Measurements from ENCODE around the gene TMEM238. TPM values are rescaled to one million over a fixed set of nuclear protein-coding genes. Genes with fewer than 3 reads are reported as not detected.
"Not testable (repeated sequence)": the region's sequence is repeated elsewhere in the genome, so short reads cannot be mapped to it uniquely, and the experiment has no call there.

Gene TMEM238
- total RNA-seq, 2 donors from 2014 or later = 1.2 TPM; not detected in 1

DNA sequence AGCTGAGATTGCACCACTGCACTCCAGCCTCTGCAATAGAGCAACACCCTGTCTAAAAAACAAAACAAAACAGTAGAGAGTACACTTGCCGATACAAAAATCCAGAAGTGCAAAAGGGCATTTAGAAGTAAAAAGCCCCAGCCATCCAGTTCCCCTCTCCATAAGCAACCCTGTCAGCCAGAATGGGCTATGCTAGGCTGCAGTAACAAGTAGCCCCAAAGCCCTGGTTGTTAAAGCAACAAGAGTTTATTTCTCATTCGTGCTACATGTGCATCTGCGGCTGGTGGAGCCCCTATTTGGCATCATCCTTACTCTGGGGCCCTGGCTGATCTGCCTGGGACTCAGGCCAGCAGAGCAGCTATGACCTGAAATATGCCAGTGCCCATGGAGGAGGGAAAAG lies 40.4 kb upstream of the TMEM238 start:
- TF ChIP-seq, protein P1, sequence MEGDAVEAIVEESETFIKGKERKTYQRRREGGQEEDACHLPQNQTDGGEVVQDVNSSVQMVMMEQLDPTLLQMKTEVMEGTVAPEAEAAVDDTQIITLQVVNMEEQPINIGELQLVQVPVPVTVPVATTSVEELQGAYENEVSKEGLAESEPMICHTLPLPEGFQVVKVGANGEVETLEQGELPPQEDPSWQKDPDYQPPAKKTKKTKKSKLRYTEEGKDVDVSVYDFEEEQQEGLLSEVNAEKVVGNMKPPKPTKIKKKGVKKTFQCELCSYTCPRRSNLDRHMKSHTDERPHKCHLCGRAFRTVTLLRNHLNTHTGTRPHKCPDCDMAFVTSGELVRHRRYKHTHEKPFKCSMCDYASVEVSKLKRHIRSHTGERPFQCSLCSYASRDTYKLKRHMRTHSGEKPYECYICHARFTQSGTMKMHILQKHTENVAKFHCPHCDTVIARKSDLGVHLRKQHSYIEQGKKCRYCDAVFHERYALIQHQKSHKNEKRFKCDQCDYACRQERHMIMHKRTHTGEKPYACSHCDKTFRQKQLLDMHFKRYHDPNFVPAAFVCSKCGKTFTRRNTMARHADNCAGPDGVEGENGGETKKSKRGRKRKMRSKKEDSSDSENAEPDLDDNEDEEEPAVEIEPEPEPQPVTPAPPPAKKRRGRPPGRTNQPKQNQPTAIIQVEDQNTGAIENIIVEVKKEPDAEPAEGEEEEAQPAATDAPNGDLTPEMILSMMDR (IDR thresholded peaks at IDR 0.05) = no peak
- no peaks in the 10 kb centered on the region for H3K4me1 ChIP-seq
- DNase-seq (ENCODE audit: low spot score) = no peak
- no peaks in the 10 kb centered on the region for H3K36me3 ChIP-seq
- peaks cover 0 to 1% of the 10 kb centered on the region in 2 donors for H3K27me3 ChIP-seq
- no peaks in the 10 kb centered on the region for H3K9me3 ChIP-seq
- H3K4me3 ChIP-seq = no peak overlapping the region
- no peak overlapping the region for H3K27ac ChIP-seq

DNA sequence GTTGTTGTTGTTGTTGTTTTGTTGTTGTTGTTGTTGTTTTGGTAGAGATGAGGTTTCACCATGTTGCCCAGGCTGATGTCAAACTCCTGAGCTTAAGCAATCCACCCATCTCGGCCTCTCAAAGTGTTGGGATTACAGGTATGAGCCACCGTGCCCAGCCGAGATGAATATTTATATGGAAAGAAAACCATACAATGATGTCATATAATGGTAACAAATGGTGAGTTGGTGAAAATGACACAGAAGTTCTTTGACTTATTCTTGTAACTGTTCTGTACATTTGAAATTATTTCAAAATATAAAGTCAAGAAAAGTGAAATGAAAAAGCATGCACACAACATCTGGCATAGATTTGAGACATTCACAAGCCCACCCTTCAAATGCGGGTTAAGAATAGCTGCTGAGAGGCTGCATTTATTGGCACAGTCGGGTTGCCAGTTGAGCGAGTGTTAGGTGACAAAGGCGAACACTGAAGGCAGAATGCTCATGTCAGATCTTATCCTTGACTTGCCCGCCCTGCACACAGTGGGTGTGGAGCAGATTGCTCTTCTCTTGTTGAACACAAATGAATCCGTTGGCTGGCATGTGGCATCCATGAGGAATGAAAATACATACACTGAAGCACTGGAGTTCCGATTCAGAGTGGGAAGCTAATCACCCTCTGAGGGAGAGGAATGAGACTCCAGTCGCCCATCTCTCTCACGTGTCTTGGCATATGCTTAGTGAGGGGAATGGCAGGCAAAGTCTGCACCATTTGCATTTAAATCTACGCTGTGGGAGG lies 39.3 kb upstream of the TMEM238 start:
- Histone ChIP-seq H3K4me1 (no peaks in the 10 kb centered on the region), H3K27ac (no peak overlapping the region), H3K27me3 (no peaks in the 10 kb centered on the region), H3K9me3 (no peaks in the 10 kb centered on the region), H3K4me3 (no peak overlapping the region), H3K36me3 (no peaks in the 10 kb centered on the region)
- TF ChIP-seq, protein P1 (IDR thresholded peaks at IDR 0.05) = no peak
- DNase-seq (ENCODE audit: low spot score) = no peak

DNA sequence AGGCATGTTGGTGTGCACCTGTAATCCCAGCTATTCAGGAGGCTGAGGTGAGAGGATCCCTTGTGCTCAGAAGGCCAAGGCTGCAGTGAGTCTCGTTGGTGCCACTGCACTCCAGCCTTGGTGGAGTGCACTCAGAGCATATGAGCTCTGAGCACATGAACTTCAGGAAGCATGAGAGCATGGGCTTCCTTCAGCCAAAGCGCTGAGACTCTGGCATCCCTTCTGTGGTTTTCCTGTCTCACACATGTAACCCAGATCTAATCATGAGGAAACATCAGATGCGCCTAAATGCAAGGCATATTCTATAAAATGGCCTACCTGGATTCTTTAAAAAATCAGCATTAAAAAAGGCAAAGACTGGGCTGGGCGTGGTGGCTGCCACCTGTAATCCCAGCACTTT lies 37.2 kb upstream of the TMEM238 start:
- not testable (repeated sequence) for H3K4me3 ChIP-seq; H3K9me3 ChIP-seq; H3K4me1 ChIP-seq; DNase-seq (ENCODE audit: low spot score); H3K36me3 ChIP-seq; H3K27me3 ChIP-seq; H3K27ac ChIP-seq

DNA sequence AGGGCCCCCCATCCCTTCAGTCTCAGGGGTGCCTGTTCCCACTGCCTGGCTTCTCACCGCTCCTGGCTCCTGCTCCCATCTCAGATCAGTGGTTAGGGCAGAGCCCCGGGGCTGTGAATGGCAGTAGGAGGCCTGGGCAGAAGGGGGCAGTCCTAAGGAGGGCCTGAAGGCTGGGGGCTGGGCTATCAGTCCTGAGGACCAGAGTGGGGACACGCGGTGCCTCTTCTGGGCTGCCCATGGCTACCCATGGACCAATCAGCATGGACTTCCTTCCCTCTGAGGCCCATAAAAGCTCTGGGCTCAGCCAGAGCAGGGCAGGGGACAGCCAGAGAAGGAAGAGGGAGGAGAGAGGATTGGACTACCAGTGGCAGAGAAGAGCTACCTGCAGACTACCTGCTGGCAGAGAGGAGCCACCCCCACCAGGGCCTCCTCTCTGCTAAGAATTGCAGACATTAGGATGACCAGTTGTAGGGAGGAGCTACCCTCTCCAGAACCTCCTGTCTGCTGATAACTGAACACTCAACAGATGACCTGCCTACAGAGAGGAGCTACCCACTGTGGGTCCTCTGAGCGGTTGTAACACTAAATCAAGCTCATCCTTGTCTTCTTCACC lies 35.6 kb upstream of the TMEM238 start:
- H3K9me3 ChIP-seq = no peaks in the 10 kb centered on the region
- H3K4me1 ChIP-seq = no peaks in the 10 kb centered on the region
- no peak for DNase-seq (ENCODE audit: low spot score)
- TF ChIP-seq, protein P1 (IDR thresholded peaks at IDR 0.05) = no peak
- H3K4me3 ChIP-seq = no peak overlapping the region
- H3K27me3 ChIP-seq = no peaks in the 10 kb centered on the region
- H3K36me3 ChIP-seq = no peaks in the 10 kb centered on the region
- H3K27ac ChIP-seq = no peak overlapping the region

DNA sequence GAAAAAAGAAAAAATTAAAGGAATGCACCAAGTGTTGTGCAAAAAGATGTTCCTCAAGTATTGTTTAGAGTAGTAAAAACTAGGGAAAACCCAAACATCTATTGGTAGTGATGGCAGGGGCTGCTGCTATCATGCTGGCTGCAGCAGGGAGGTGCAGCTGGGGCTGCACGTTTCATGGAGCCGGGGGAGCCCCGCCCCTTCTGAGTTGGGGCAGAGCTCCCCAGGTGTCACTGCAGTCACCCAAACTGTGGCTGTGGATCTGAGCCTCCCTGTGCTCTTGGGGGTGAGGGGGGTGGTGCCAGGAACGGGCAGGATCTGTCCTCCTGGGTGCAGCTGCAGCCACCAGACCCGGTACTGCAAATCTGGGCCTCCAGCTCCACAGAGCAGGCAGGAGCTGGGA lies 35.0 kb upstream of the TMEM238 start:
- DNase-seq (ENCODE audit: low spot score) = no peak
- Histone ChIP-seq H3K27ac (no peak overlapping the region), H3K36me3 (no peaks in the 10 kb centered on the region), H3K27me3 (no peaks in the 10 kb centered on the region), H3K4me3 (no peak overlapping the region), H3K4me1 (no peaks in the 10 kb centered on the region), H3K9me3 (no peaks in the 10 kb centered on the region)
- TF ChIP-seq, protein P1 (IDR thresholded peaks at IDR 0.05) = no peak

DNA sequence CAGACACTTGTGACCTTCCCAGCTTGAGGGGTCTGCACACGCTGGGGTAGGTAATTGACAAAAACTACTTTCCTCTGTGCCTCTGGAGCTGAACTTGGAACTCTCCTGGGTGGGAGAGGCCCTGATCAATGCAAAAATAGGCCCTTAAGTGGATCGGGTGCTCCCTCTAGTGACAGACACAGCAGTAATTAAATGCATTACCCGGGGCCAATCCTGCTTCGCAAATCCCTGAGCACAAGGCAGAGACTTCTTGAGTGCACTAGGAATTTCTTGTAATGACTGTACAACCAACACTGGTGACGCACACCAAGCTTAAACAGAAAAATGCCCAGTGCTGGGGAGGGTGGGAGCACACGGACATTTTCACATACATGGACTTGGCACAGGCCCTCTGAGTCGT lies 34.1 kb upstream of the TMEM238 start:
- H3K27me3 ChIP-seq = no peaks in the 10 kb centered on the region

More for the DNA sequence above, 34.1 kb upstream of the TMEM238 start:
- Histone ChIP-seq H3K36me3 (no peaks in the 10 kb centered on the region), H3K9me3 (no peaks in the 10 kb centered on the region), H3K4me1 (no peaks in the 10 kb centered on the region), H3K4me3 (no peak overlapping the region), H3K27ac (no peak overlapping the region)
- TF ChIP-seq, protein P1 (IDR thresholded peaks at IDR 0.05) = peak; percentile 42 to 73
- DNase-seq (ENCODE audit: low spot score) = no peak

Data from right atrium auricular region (tissue), 2 donors.